Activated naive CD4-positive, alpha-beta T cell treated with anti-CD3 and anti-CD28 coated beads, Interleukin-2, amount 50 U/mL, for 72 hours (primary cell): ENCODE results near the gene TFB1M. TPM values are rescaled to one million over a fixed set of nuclear protein-coding genes. Genes with fewer than 3 reads are reported as not detected.
"Not testable (repeated sequence)": the region's sequence is repeated elsewhere in the genome, so short reads cannot be mapped to it uniquely, and the experiment has no call there.

ENCODE experiments used
- ATAC-seq, 2 donors: fragments of 150-1000 bp; cut with Tn5 transposase; 2 replicates each; pipeline ENCODE4 v1.10.0; 2021; ENCODE audit warnings: mild to moderate bottlenecking in 2 of 2, moderate library complexity in 2 of 2
- DNase-seq, 2 donors: peaks; one replicate each; pipeline ENCODE4 v3.0.0; 2021 to 2022; ENCODE audit warnings: low spot score in 2 of 2
- H3K27ac Mint-ChIP-seq, 2 donors: one replicate each; pipeline ENCODE4 v1.8.0; 2022; ENCODE audit warnings: mild to moderate bottlenecking in 2 of 2, mixed read lengths in 2 of 2
- H3K36me3 Mint-ChIP-seq, 2 donors: one replicate each; pipeline ENCODE4 v1.8.0; 2022; ENCODE audit warnings: mixed read lengths in 2 of 2
- H3K9me3 Mint-ChIP-seq, 2 donors: one replicate each; pipeline ENCODE4 v1.8.0; 2022; ENCODE audit warnings: mixed read lengths in 2 of 2
- total RNA-seq, 2 donors: library from RNA; stranded (reverse); gene quantifications; one replicate each; pipeline ENCODE4 v1.2.3, GENCODE V29; 2022

Gene TFB1M
- total RNA-seq, 2 donors from 2014 or later = 44.7 to 49.2 TPM

DNA sequence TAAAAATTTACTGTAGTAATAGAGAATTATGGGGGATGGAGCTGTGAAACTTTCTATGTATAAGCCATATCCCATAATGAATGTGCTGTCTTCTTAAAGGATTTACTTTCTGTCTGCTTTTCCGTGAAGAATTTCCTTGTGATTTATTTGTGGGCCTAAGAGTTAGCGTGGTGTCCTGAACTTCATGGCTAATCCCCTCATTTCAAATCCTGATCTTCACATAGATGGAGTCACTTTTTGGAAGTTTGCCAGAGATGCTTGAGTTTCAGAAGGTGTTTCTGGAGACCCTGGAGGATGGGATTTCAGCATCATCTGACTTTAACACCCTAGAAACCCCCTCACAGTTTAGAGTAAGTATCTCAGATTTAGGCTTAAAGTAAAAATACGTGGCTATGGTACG lies 69.8 kb downstream of the TFB1M start:
- Mint-ChIP-seq H3K9me3 (peaks cover 0 to 5% of the 10 kb centered on the region in 2 donors), H3K36me3 (peaks cover 4 to 34% of the 10 kb centered on the region in 2 donors), H3K27ac (peak overlapping the region in 1 of 2 donors; percentile 82)
- ATAC-seq = no peak
- no peak for DNase-seq

DNA sequence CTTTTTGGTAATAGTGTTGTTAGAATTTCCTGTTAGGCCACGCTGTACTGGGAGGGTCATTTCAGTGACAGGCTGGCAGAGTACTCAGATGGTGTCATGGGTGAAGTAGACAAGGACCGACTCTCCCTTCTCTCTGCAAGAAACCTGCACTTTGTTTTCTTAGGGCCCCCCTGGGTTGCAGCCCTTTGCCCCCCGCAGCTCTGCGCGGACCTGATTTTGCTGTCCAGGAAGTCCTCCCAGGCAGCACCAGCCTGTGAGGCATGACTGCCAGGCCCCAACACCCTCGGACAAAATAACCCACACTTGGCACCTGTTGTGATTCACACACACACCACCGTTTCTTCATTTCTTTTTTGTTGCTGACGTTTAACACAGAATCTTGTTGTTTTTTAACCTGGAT lies 72.3 kb downstream of the TFB1M start:
- H3K9me3 Mint-ChIP-seq = peaks cover 0 to 17% of the 10 kb centered on the region in 2 donors
- peaks cover 4 to 49% of the 10 kb centered on the region in 2 donors for H3K36me3 Mint-ChIP-seq
- DNase-seq (no peak), ATAC-seq (no peak)
- no peak overlapping the region for H3K27ac Mint-ChIP-seq

DNA sequence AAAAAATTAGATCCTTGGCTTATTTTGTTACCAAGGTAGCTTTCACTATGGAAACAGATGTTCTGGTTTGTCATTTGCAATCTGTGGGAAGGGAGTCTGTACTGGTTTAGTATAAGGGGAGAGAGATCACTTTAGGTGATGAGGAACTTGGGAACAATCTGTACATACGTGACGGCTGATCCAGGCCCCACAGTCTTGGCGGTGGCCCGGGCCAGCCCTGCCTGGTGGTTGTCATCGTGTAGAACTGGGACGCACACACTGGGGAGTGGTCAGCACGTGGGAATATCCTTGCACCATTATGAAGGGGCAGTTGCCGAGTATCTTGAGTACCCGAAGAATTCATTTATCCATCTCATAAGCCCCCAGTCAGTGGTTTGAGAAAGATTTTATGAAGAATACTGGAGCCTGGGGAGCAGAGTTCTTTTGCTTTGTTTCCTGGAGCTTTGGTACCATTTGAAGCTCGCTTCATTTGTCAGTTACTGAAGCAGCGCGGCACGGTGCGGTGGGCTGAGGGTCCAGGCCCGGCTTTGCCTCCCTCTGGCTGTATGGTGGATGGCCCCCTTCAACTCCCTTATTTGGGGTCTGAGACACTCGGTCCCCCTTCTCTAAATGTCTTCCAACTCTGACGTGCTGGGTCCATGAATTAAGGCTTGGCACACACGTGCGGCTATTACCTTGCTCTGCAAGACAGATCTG lies 73.2 kb downstream of the TFB1M start:
- peak overlapping the region in 1 of 2 donors; percentile 46 for H3K27ac Mint-ChIP-seq
- DNase-seq (no peak), ATAC-seq (no peak)
- peaks cover 0 to 17% of the 10 kb centered on the region in 2 donors for H3K9me3 Mint-ChIP-seq
- peaks cover 4 to 51% of the 10 kb centered on the region in 2 donors for H3K36me3 Mint-ChIP-seq

DNA sequence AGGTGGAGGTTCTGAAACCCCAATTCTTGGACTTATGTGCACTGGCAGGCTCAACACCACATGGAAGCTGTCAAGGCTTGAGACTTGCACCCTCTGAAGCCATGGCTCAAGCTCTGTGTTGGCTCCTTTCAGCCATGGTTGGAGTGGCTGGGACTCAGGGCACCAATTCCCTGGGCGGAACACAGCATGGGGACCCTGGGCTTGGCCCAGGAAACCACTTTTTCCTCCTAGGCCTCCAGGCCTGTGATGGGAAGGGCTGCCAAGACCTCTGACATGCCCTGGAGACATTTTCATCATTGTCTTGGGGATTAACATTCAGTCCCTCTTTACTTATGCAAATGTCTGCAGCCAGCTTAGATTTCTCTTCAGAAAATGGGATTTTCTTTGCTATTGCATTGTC lies 76.7 kb downstream of the TFB1M start:
- no peak overlapping the region for H3K27ac Mint-ChIP-seq
- ATAC-seq (no peak), DNase-seq (no peak)
- peaks cover 0 to 17% of the 10 kb centered on the region in 2 donors for H3K9me3 Mint-ChIP-seq
- H3K36me3 Mint-ChIP-seq = peaks cover 4 to 43% of the 10 kb centered on the region in 2 donors

DNA sequence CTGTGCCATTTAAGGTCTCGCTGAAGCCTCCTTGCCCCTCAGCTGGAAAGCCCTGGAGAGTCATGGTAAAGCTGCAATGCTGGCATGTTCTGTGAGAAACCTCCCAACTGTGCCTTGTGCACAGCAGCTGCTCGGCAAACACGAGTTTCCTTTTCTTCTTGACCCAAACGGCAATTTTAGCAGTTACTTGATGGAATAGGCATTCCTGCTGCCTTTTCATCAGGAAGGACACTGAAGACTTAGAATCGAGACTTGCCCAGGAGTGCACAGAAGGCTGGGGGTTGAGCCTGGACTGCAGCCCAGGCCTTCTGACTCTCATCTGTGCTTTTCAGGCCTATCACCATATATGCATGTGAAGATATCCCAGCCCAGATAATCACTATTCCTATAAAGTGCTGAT lies 79.2 kb downstream of the TFB1M start:
- H3K27ac Mint-ChIP-seq = no peak overlapping the region
- peaks cover 3 to 37% of the 10 kb centered on the region in 2 donors for H3K36me3 Mint-ChIP-seq
- peaks cover 0 to 18% of the 10 kb centered on the region in 2 donors for H3K9me3 Mint-ChIP-seq
- DNase-seq (no peak), ATAC-seq (no peak)

DNA sequence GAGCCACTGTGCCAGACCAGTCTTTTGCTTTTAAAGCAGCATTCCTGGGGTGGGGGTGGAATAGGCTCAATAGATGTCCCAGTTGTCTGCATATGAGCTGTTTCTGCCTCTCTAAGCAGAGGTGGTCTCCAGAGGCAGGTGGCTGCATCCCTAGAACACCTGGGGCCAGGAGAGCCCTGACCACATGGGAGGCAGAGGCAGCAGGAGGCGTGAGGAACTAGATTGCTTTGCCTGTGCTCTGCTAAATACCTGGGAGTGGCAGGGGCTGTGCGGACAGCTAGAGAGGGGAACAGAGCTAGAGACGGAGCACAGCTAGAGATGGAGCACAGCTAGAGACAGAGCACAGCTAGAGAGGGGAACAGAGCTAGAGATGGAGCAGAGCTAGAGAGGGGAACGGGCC lies 79.6 kb downstream of the TFB1M start:
- Mint-ChIP-seq H3K27ac (no peak overlapping the region), H3K36me3 (peaks cover 4 to 37% of the 10 kb centered on the region in 2 donors), H3K9me3 (peaks cover 0 to 18% of the 10 kb centered on the region in 2 donors)
- ATAC-seq (no peak), DNase-seq (no peak)

DNA sequence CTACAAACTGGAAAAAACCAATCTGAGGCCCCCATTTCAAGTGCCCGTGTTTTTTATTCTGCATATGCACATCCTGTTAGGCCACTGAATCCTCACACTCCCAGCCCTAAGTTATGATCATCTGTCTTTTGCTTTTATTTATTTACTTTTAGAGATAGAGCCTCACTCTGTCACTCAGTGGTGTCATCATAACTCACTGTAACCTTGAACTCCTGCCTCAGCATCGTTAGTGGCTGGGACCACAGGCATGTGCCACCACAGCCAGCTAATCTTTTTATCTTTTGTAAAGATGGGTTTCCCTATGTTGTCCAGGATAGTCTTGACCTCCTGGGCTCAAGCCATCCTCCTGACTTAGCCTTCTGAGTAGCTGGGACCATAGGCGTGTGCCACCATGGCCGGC lies 80.1 kb downstream of the TFB1M start:
- no peak for DNase-seq
- Mint-ChIP-seq H3K9me3 (peaks cover 0 to 21% of the 10 kb centered on the region in 2 donors), H3K27ac (no peak overlapping the region), H3K36me3 (peaks cover 4 to 40% of the 10 kb centered on the region in 2 donors)
- ATAC-seq = no peak

DNA sequence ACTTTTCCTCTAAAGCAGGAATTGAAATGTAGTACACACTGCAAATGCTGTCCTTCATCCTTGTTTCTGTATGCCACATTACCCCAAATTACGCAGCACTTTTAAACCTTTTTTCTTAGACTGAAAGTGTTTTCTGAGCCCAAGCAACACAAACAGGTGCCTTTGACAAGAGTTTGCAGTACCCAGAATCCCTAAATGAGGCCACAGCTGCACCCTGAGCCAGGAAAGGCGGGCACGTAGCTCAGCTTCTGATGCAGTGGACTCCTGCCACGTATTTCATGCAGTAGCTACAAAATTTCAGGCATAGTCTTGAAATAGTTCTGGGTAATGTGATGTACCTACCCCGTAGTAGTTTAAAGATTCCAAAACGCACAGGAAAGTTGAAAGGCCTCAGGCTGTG lies 81.4 kb downstream of the TFB1M start:
- ATAC-seq = no peak
- Mint-ChIP-seq H3K27ac (no peak overlapping the region), H3K36me3 (peaks cover 4 to 30% of the 10 kb centered on the region in 2 donors), H3K9me3 (peaks cover 0 to 10% of the 10 kb centered on the region in 2 donors)
- DNase-seq = no peak

DNA sequence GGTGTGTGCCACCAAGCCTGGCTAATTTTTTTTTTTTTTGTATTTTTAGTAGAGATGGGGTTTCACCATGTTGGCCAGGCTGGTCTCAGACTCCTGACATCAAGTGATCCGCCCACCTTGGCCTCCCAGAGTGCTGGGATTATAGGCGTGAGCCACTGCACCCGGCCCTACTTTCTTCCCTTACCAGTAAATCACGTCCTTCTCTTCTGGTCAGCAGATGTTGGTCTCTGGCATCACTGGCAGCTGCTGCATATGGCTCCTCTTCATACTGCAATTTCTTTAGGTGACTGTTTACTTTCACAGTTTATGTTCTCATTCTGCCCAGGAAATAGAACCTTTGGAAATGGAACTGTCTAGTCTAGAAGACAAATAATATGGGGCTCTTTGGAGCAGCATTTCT lies 83.3 kb downstream of the TFB1M start:
- ATAC-seq, DNase-seq, H3K9me3 Mint-ChIP-seq, H3K27ac Mint-ChIP-seq: not testable (repeated sequence)
- H3K36me3 Mint-ChIP-seq = peaks cover 4 to 28% of the 10 kb centered on the region in 2 donors

DNA sequence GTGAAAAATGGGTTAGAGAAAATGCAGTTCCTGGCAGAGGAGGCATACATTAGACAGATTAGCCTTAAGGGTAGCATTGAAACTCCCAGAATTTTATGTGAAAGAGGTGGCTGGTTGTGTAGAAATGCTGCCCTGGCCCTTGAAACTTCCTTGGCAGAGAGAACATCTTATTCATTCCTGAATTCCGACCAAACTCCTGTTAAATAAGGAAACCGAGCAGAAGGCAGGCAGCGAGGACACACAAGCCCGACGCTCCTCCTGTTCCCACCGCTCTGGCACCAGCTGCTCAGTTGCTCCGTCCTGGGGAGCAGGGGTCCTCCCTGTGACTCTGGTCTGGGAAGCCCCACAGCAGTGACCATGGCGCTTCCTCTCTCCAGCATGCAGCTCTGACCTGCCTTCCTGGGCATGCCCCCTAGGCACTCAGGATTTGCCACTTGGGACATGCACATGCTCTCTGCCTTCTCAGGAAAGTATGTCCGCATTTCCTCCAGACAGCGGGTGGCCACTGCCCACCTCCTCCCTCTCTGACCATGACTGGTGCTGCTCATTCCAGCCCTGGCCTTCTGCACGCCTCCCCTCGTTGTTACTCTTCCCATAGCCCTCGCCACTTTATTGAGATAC lies 85.6 kb downstream of the TFB1M start:
- ATAC-seq = no peak
- Mint-ChIP-seq H3K36me3 (peaks cover 4 to 28% of the 10 kb centered on the region in 2 donors), H3K27ac (peak overlapping the region in 1 of 2 donors; percentile 20), H3K9me3 (peaks cover 0 to 9% of the 10 kb centered on the region in 2 donors)
- no peak for DNase-seq

DNA sequence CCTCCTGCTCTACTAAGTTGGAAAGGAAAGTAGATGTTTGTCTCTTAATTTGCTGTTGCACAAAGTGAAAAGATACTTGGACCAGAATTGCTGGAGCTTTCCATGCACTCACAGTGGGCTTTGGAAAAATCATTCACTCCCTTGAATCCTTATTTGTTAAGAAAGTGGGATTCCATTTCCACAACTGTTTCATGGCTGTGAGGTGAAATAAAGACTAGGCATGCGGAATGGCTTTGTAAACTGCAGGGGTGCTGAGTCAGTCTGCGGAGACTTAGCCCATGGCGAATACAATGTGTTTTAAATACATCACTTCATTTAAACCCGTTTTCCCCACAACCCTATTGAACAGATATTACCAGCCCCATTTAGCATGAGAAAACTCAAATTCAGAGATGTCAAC lies 87.2 kb downstream of the TFB1M start:
- DNase-seq = no peak
- Mint-ChIP-seq H3K36me3 (peaks cover 4 to 28% of the 10 kb centered on the region in 2 donors), H3K27ac (no peak overlapping the region), H3K9me3 (peaks cover 0 to 9% of the 10 kb centered on the region in 2 donors)
- no peak for ATAC-seq

DNA sequence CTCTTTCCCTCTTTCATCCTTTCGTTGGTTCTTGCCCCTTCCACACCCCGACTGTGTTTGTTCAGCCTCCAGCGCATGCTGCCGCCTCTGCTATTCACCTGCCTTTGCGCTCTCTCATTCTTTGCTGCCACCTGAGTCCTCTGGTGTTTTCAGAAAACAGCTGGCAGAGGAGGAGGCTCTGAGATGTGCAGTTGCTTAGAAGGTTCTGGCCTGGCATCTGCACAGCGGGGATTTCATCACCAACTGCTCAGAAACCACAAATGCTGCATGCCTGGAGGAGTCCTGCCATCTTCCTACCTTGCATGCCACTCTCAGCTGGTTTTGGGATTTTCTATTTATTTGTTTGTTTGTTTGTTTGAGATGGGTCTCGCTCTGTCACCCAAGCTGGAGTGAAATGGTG lies 89.7 kb downstream of the TFB1M start:
- peak overlapping the region; percentile 65 to 81 for H3K27ac Mint-ChIP-seq
- H3K36me3 Mint-ChIP-seq = peaks cover 0 to 19% of the 10 kb centered on the region in 2 donors
- ATAC-seq (peak in 1 of 2 donors; percentile 2), DNase-seq (no peak)
- peaks cover 0 to 2% of the 10 kb centered on the region in 2 donors for H3K9me3 Mint-ChIP-seq

DNA sequence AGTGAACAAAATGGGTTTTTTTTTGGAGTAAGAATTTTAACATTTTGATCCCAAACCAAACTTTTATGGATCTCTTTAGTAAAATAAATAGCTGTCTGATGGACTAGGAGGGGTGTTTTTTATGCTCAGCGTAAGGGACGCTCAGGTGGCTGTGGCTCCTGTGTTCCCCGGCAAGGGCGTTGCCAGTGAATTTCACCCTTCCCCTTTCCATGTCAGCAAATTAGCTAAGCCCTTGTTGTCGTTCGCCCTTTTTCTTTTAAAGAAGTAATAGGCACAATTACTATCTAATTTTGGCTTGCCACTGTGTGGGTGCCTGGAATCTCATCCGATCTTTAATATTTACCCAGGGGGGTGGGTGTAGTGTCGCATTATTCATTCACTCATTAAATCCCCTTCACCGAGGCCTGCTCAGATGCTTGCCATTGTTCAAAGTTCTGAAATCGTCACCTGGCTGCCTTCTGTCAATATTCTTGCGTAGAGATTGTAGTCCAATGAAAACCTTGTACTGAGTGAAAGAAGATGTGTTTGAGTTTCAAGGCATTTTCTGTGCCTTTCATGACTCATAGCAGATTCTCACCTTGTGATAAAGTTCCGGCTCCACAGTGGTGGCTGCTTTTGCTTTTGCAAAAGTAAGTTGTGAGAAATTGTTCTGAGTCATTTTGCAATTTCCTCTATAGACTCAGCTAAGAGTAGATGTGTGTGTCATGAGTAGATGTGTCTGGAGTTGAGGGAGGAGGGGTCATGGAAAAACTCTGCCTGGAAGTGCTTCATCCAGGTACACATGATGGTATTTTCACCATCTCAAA lies 90.4 kb downstream of the TFB1M start:
- Mint-ChIP-seq H3K27ac (peak overlapping the region; percentile 65 to 81), H3K9me3 (no peaks in the 10 kb centered on the region), H3K36me3 (peaks cover 0 to 16% of the 10 kb centered on the region in 2 donors)
- DNase-seq = peak; percentile 50 to 67
- peak; percentile 99 for ATAC-seq

DNA sequence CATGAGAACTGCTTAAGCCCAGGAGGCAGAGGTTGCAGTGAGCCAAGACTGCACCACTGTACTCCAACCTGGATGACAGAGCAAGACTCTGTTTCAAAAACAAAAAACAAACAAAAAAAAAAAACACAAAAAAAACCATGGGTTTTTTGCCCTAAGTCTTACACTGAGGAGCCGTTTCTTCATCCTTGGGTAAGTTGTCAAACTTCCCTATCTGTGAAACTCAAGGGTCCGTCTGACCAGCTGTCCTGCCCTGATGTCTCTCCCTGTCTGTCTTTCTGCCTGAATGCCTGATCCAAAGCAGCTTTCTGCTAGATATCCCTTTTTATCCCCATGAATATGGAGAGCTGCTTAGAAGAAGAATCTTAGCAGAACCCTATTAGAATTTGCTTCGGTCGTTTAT lies 91.8 kb downstream of the TFB1M start:
- H3K27ac Mint-ChIP-seq = no peak overlapping the region
- no peak for ATAC-seq
- no peak for DNase-seq
- peaks cover 0 to 14% of the 10 kb centered on the region in 2 donors for H3K36me3 Mint-ChIP-seq
- no peaks in the 10 kb centered on the region for H3K9me3 Mint-ChIP-seq

DNA sequence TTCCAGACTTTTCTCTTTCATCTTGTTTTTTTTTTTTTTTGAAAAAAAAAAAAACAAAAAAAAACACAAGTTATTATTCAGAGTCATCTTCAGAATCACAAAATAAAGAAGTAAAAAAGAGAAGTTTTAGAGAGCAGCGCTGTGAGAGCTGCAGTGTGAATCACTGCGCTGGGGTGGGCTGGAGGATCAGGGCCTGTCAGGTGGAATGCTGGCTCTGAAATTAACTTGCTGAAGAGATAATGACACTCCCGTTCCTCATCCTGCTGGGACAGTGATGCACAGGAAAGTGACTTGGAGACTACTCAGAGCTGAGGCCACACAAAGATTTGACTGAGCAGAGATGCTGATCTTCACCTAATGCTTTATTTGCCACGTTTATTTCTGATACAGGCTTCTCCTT lies 93.2 kb downstream of the TFB1M start:
- Mint-ChIP-seq H3K27ac (no peak overlapping the region), H3K36me3 (peaks cover 0 to 6% of the 10 kb centered on the region in 2 donors), H3K9me3 (no peaks in the 10 kb centered on the region)
- DNase-seq (no peak), ATAC-seq (no peak)

DNA sequence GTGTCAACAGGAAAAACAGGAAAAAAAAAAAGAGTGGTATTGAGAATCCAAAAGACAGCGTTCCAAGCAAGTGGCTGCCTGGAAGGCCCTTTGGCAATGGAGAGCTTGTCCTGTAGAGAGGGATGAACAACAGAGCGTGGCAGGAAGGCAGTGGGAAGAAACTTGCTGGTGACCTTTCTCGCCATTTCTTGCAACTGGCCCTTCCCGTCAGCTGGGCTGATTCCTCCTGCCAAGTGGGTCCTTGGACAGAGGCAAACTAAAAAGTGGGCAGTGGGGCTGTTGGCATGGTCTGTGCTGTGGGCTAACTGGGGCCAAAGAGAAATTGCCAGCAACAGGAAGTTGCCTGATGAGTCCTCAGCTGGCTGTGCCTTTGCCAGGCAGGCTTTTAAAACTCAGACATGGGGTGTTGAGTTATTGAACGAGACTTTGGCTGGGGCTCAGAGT lies 94.4 kb downstream of the TFB1M start:
- Mint-ChIP-seq H3K9me3 (no peaks in the 10 kb centered on the region), H3K36me3 (peaks cover 0 to 6% of the 10 kb centered on the region in 2 donors), H3K27ac (no peak overlapping the region)
- ATAC-seq (no peak), DNase-seq (no peak)

DNA sequence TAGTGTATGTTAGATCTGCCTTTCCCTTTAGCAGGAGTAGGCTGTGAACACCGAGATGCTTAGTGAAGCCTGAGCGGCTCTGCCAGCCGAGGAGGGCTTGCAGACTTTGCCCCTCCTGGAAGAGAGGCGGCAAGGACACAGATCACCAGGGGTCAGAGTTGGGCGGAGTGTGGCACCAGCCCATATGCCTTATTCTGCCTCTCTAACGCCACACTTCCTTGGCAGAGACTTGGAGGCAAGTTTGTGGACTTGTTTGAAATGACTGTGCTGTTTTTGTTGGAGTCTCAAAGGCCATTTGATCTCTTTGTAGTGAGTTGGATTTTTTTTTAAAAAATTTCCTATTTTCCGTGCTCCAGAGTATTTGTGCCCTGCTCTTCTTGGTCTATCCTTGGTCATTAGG lies 95.0 kb downstream of the TFB1M start:
- H3K36me3 Mint-ChIP-seq = peaks cover 0 to 6% of the 10 kb centered on the region in 2 donors
- no peak for DNase-seq
- H3K27ac Mint-ChIP-seq = no peak overlapping the region
- ATAC-seq = no peak
- no peaks in the 10 kb centered on the region for H3K9me3 Mint-ChIP-seq
